Endothelial cell of umbilical vein (primary cell): ENCODE results near the gene TNFSF13.

Experiments used
- EZH2 ChIP-seq: IDR thresholded peaks from 2 replicates; pipeline ENCODE4 v1.6.1; 2012; ENCODE audit warnings: borderline replicate concordance, low read depth, mild to moderate bottlenecking, moderate library complexity, low read length, inconsistent platforms; ENCODE audit not compliant: severe bottlenecking
- JUN ChIP-seq: IDR thresholded peaks from 2 replicates; pipeline ENCODE4 v1.6.1; 2011; ENCODE audit warnings: borderline replicate concordance, low read depth; ENCODE audit not compliant: insufficient read length, insufficient read depth
- POLR2A ChIP-seq: IDR thresholded peaks from 2 replicates; pipeline ENCODE4 v1.6.1; 2012; ENCODE audit warnings: low read depth, mild to moderate bottlenecking, control low read depth, low read length
- TF ChIP-seq, protein P1 (sequence below), 2 donors: IDR thresholded peaks; 1 replicate in 1 of 2; 2 replicates in 1 of 2; pipeline ENCODE4 v1.5.1; 2011; ENCODE audit warnings: low read length in 2 of 2, mild to moderate bottlenecking in 2 of 2, moderate library complexity in 2 of 2, control low read depth in 1 of 2, inconsistent platforms in 1 of 2, low read depth in 1 of 2; ENCODE audit not compliant: insufficient read depth in 1 of 2; ENCODE audit errors: extremely low read depth in 1 of 2

DNA sequence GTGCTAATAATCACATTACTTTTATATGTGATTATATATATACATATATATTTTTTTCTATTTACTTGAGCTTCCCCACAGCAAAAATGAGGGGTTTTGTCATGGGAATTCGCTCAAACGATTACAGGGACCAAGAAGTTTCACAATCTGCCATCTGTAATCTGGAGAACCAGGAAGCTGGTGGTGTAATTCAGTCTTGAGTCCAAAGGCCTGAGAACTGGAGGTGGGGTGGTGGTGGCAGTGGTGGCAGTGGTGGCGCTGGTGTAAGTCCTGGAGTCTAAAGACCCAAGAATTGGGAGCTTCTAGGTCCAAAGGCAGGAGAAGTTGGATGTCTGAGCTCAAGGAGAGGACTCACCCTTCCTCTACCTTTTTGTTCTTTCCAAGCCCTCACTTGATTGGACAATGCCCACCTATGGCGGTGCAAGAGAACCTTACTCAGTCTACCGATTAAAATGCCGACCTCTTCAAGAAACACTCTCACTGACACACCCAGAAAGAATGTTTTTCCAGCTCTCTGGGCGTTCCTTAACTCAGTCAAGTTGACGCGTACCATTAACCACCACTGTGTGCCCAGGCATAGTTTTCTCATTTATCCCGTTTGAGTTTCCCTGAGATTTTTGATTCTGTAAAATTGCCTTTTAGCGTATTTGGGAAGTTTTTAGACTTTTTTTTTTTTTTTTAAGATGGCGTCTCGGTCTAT lies 42.5 kb upstream of the TNFSF13 start:
- no peak for TF ChIP-seq JUN
- TF ChIP-seq, protein P1, sequence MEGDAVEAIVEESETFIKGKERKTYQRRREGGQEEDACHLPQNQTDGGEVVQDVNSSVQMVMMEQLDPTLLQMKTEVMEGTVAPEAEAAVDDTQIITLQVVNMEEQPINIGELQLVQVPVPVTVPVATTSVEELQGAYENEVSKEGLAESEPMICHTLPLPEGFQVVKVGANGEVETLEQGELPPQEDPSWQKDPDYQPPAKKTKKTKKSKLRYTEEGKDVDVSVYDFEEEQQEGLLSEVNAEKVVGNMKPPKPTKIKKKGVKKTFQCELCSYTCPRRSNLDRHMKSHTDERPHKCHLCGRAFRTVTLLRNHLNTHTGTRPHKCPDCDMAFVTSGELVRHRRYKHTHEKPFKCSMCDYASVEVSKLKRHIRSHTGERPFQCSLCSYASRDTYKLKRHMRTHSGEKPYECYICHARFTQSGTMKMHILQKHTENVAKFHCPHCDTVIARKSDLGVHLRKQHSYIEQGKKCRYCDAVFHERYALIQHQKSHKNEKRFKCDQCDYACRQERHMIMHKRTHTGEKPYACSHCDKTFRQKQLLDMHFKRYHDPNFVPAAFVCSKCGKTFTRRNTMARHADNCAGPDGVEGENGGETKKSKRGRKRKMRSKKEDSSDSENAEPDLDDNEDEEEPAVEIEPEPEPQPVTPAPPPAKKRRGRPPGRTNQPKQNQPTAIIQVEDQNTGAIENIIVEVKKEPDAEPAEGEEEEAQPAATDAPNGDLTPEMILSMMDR (IDR thresholded peaks at IDR 0.05; ENCODE audit: extremely low read depth in 1 of 2, insufficient read depth in 1 of 2, low read depth in 1 of 2, low read length in 2 of 2): no peak
- no peak for TF ChIP-seq POLR2A
- no peak for TF ChIP-seq EZH2
